ENCODE data around the gene UBASH3A.

The UBASH3A gene

DNA sequence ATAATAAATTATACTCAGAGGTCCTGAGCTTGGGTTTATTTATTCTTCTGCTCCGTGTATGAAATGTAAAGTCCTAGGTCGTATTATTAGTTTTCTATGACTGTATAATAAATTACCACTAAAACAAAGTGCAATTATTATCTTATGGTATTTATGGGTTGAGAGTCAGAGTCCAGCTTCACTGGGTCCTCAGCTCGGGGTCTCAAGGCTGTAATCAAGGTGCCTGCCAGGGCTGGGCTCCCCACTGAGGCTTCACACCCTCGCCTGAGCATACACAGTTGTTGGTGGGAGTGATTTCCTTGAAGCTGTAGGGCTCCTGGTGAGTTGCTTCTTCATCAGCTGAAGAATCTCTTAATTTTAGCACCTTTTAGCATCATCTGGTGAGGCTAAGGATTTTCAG is 15.2 kb downstream of the UBASH3A start:
- DNase-seq (ENCODE audit: extremely low read depth, low read depth) = no peak
- TF ChIP-seq, protein P1, sequence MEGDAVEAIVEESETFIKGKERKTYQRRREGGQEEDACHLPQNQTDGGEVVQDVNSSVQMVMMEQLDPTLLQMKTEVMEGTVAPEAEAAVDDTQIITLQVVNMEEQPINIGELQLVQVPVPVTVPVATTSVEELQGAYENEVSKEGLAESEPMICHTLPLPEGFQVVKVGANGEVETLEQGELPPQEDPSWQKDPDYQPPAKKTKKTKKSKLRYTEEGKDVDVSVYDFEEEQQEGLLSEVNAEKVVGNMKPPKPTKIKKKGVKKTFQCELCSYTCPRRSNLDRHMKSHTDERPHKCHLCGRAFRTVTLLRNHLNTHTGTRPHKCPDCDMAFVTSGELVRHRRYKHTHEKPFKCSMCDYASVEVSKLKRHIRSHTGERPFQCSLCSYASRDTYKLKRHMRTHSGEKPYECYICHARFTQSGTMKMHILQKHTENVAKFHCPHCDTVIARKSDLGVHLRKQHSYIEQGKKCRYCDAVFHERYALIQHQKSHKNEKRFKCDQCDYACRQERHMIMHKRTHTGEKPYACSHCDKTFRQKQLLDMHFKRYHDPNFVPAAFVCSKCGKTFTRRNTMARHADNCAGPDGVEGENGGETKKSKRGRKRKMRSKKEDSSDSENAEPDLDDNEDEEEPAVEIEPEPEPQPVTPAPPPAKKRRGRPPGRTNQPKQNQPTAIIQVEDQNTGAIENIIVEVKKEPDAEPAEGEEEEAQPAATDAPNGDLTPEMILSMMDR (IDR thresholded peaks at IDR 0.05; ENCODE audit: low read depth, low read length) = no peak

DNA sequence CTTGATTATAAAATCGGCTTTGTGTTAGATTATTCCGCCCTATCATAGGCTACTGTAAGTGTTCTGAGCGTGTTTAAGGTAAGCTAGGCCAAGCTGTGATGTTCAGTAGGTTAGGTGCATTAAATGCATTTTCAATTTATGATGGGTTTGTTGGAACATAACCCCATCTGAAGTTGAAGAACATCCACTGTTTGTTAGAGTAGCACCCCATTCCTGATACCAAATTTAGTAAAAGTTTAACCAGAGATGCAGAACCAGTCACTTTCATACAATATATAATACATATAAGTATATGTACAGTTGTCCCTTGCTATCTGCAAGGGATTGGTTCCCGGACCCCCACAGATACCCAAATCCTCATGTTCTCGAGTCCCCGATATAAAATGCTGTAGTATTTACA is 16.1 kb downstream of the UBASH3A start:
- no peak for DNase-seq (ENCODE audit: extremely low read depth, low read depth)
- TF ChIP-seq, protein P1 (IDR thresholded peaks at IDR 0.05; ENCODE audit: low read depth, low read length) = no peak

DNA sequence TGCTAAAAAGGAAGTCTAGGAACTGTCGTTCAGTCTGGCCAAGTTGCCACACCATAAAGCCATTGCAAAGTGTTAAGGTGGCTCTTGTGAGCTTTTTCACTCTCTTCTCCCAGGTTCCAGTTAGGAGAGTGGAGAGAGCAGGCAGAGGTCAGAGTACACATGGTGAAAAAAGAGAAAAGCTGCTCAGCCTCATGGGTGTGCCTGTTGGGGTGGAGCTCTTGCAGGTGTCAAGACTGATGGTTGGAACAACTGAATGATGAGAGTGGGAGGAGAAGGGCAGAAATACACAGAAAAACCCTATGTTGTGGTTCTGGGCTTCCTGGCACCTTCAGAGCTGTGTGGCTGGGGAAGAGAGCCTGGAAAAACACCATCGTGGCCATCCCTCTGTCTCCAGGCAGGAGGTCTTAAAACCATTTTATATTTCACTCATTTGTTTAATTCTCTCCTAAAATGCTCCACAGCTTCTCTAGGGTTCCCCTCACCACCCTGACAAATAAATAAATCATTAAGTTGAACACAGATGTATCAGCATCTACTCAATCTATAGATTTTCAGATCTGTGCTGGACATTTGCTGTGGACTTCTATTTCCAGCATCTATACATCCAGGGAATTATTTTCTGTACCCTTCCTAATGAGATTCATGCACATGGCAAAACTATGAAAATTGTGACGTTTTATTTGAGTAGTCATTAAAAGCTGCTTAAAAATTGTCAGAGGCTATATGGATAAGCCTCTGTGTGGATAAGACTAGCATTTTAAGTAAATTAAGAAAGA is 17.5 kb downstream of the UBASH3A start:
- no peak for DNase-seq (ENCODE audit: extremely low read depth, low read depth)
- TF ChIP-seq, protein P1 (IDR thresholded peaks at IDR 0.05; ENCODE audit: low read depth, low read length) = no peak

DNA sequence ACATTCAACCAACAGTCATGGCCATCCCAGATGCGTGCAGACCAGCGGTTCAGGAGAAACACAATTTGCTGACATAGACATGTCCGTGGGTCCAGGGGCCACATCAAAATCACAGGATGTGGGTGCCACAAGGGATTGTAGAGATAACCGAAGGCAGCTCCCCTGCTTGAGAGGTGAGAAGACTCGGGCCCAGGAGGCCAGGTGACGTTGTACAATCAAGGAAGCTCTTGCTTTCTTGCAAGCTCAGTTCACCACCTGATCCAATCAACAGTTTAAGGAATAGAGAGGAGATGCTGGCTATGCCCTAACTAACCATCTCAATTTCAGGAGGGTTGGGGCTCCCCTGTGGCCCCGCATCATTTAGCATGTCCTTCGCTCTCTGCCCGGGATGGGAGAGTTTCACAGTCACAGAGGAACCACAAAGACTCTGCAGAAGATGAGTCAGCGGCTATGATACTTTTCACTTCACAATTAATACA is 19.5 kb downstream of the UBASH3A start:
- TF ChIP-seq, protein P1 (IDR thresholded peaks at IDR 0.05; ENCODE audit: low read depth, low read length) = no peak
- no peak for DNase-seq (ENCODE audit: extremely low read depth, low read depth)

- TF ChIP-seq, protein P1 (IDR thresholded peaks at IDR 0.05; ENCODE audit: low read depth, low read length) = no peak
- no peak for DNase-seq (ENCODE audit: extremely low read depth, low read depth)
These were observed 20.0 kb downstream of the UBASH3A start for GRCh38 chr21:42423685-42424084.

DNA sequence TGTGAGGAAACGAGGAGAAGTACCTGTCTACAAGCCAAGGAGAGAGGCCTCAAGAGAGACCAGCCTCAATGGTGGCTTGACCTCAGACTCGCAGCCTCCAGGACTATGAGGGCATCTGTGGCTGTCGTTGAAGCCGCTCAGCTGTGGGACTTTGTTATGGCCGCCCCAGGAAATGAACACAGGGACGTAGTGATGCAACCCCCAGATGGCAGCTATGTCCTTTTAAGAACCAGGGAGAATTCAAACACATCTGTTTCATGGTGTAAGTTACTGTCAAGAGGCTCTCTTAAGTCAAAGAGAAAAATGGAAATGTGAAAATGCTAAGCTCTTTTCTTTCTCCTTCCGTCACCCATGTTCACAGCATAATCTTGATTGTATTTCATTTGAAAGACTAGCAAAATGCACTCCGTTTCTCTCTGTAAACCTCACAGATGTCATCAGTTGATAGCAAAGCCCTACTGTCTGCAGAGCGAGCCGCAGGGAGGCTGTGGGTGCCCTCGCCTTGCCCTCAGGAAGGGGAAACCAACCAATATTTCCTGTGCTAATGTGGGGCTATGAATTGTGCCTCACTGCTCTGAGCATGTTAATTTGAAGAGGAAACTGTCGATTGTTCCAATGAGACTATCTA is 21.3 kb downstream of the UBASH3A start:
- DNase-seq (ENCODE audit: extremely low read depth, low read depth) = no peak
- TF ChIP-seq, protein P1 (IDR thresholded peaks at IDR 0.05; ENCODE audit: low read depth, low read length) = no peak

DNA sequence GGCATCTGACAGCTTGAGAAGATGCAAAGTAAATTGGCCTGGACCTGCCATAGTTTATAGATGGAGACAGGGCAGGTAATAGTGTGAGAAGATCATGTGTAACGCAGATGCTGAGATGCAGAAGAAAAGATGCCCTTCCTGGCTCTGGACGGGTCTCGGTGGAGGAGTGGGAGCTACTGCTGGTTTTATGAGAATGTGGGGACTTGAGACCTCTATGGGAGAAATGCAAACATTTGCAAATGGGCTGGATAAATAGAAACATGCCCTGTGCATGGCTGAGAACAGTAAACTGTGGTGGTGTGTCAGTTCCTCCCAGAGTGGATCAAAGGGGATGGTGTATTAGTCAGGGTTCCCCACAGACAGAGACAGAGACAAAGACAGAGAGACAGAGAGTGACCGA is 21.9 kb downstream of the UBASH3A start:
- DNase-seq (ENCODE audit: extremely low read depth, low read depth) = no peak
- TF ChIP-seq, protein P1 (IDR thresholded peaks at IDR 0.05; ENCODE audit: low read depth, low read length) = no peak

Data from AG09319 (cell line).